ENCODE measurements around the gene MID1. TPM values are rescaled to one million over a fixed set of nuclear protein-coding genes. Genes with fewer than 3 reads are reported as not detected.

Gene MID1
- total RNA-seq, 3 donors from 2014 or later, result 6.9 to 18.9 (median 10.8) TPM

DNA sequence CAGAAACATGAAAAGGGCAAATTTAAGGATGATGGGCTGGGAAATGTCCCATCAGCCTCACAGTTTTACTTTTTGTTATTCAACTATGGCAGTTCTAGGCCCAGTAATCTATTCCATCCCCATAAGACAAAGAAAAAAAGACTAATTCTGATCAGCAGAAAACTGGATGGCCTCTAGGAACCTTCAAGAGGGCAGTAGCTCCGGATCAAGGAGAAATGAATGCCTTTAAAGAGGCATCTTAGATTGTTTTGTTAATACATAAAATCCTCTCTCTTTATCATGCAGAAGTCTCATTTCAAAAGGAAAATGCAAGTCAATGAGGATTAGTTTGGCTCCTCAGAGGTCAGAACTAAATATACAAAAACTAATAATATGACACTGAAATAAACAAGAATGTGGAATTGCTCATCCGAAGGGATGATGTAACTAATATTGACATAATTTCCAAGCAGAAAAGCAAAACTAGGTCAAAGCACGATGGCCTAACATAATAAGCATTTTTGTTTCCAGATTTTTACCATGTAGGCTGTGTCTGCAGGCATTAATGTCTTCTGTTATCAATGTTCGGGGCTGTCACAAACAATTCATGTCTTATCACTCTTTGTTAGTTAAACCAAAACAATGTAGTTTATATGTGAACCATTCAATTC is 8.8 kb downstream of the MID1 start:
- H3K4me3 ChIP-seq, result no peak overlapping the region
- H3K9me3 ChIP-seq, result no peaks in the 10 kb centered on the region
- H3K27ac ChIP-seq, result peak overlapping the region in 1 of 2 donors; percentile 16
- TF ChIP-seq, protein P1, sequence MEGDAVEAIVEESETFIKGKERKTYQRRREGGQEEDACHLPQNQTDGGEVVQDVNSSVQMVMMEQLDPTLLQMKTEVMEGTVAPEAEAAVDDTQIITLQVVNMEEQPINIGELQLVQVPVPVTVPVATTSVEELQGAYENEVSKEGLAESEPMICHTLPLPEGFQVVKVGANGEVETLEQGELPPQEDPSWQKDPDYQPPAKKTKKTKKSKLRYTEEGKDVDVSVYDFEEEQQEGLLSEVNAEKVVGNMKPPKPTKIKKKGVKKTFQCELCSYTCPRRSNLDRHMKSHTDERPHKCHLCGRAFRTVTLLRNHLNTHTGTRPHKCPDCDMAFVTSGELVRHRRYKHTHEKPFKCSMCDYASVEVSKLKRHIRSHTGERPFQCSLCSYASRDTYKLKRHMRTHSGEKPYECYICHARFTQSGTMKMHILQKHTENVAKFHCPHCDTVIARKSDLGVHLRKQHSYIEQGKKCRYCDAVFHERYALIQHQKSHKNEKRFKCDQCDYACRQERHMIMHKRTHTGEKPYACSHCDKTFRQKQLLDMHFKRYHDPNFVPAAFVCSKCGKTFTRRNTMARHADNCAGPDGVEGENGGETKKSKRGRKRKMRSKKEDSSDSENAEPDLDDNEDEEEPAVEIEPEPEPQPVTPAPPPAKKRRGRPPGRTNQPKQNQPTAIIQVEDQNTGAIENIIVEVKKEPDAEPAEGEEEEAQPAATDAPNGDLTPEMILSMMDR (IDR thresholded peaks at IDR 0.05), result no peak
- TF ChIP-seq POLR2A (IDR thresholded peaks at IDR 0.05) (no peak), POLR2AphosphoS5 (IDR thresholded peaks at IDR 0.05) (no peak)
- peaks cover 0 to 30% of the 10 kb centered on the region in 2 donors for H3K27me3 ChIP-seq
- intact Hi-C loops (cut with DNase I; ENCODE audit: low total_unique reads), result no loop called here
- H3K4me1 ChIP-seq, result no peaks in the 10 kb centered on the region
- H3K36me3 ChIP-seq, result no peaks in the 10 kb centered on the region
- DNase-seq (ENCODE audit: low spot score in 2 of 2), result no peak

DNA sequence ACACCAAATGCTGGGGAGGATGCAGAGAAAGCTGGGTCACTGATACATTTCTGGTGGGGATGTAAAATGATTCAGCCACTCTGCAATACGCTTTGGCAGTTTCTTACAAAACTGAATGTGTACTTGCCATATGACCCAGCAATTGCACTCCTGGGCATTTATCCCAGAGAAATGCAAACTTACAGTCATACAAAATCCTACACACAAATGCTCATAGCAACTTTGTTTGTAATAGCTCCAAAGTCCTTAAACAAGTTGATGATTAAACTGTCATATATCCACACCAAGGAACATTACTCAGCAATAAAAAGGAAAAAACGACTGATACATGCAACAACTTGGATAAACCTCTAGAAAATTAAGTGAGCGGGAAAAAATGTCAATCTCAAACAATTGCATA is 12.3 kb downstream of the MID1 start:
- Histone ChIP-seq H3K9me3 (no peaks in the 10 kb centered on the region), H3K27ac (no peak overlapping the region), H3K4me1 (no peaks in the 10 kb centered on the region), H3K36me3 (no peaks in the 10 kb centered on the region), H3K27me3 (peaks cover 0 to 11% of the 10 kb centered on the region in 2 donors), H3K4me3 (no peak overlapping the region)
- intact Hi-C loops (cut with DNase I; ENCODE audit: low total_unique reads), result no loop called here
- no peak for DNase-seq (ENCODE audit: low spot score in 2 of 2)
- TF ChIP-seq, protein P1 (IDR thresholded peaks at IDR 0.05), result no peak
- TF ChIP-seq POLR2AphosphoS5 (IDR thresholded peaks at IDR 0.05) (no peak), POLR2A (IDR thresholded peaks at IDR 0.05) (no peak)

DNA sequence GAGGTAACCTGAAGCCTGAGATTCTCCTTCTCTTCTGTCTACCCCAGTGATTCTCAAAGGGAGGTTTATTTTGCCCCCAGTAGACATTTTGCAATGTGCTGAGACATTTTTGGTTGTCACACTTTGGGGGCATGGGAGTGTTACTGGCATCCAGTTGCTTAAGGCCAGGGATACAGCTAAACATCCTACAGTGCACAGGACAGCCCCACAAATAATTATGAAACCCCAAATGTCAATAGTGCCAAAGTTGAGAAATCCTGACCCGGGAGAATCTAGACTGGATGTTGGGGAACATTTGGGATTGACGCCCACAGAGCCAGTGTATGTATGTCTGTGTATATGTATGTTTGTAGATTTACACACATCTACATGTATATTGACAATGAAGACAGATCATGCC is 13.2 kb downstream of the MID1 start:
- Histone ChIP-seq H3K9me3 (no peaks in the 10 kb centered on the region), H3K4me3 (no peak overlapping the region), H3K4me1 (no peaks in the 10 kb centered on the region), H3K36me3 (no peaks in the 10 kb centered on the region), H3K27ac (no peak overlapping the region), H3K27me3 (peaks cover 0 to 11% of the 10 kb centered on the region in 2 donors)
- intact Hi-C loops (cut with DNase I; ENCODE audit: low total_unique reads), result no loop called here
- TF ChIP-seq POLR2A (IDR thresholded peaks at IDR 0.05) (no peak), POLR2AphosphoS5 (IDR thresholded peaks at IDR 0.05) (no peak)
- TF ChIP-seq, protein P1 (IDR thresholded peaks at IDR 0.05), result no peak
- DNase-seq (ENCODE audit: low spot score in 2 of 2), result no peak

DNA sequence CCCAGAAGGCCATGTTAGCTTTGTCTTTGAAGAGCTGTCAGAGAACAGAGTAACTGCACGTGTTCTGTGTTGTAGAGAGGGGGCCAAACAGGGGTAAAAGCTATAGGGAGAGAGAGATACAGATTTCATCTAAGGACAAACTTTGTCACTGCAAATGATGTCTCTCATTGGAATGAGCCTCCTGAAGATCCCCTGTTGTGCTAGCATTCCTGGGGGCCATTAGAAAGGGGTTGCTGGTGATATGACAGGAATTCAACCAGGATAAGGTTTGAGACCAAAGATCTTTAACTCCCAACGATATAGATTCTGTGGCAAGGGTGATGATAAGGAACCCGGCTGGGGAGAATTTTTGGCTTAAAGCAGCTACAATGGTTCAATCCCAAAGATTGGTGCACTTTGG is 16.8 kb downstream of the MID1 start:
- intact Hi-C loops (cut with DNase I; ENCODE audit: low total_unique reads), result no loop called here
- Histone ChIP-seq H3K36me3 (no peaks in the 10 kb centered on the region), H3K4me3 (no peak overlapping the region), H3K27me3 (peaks cover 0 to 3% of the 10 kb centered on the region in 2 donors), H3K9me3 (no peaks in the 10 kb centered on the region), H3K4me1 (no peaks in the 10 kb centered on the region), H3K27ac (no peak overlapping the region)
- TF ChIP-seq POLR2A (IDR thresholded peaks at IDR 0.05) (no peak), POLR2AphosphoS5 (IDR thresholded peaks at IDR 0.05) (no peak)
- no peak for DNase-seq (ENCODE audit: low spot score in 2 of 2)

DNA sequence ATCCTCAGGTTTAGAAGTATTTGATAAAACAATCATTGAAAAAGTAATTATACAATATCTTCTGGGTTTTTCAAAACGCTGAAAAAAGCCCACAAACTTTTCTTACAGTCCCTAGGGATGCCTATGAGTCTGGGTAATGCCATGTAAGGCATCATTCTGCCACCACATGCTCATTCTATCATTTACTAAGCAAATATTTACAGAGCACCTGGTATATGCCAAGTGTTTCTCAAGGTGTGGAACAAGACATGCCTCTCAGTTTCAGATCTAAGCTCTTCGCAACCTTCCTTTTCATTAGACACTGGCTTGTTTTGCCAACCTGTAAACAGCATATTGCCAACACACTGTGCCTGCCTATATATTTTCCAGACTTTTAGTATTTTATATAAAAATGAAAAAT is 17.7 kb downstream of the MID1 start:
- Histone ChIP-seq H3K9me3 (no peaks in the 10 kb centered on the region), H3K4me3 (no peak overlapping the region), H3K27ac (no peak overlapping the region), H3K4me1 (no peaks in the 10 kb centered on the region), H3K36me3 (no peaks in the 10 kb centered on the region), H3K27me3 (peaks cover 0 to 3% of the 10 kb centered on the region in 2 donors)
- no peak for DNase-seq (ENCODE audit: low spot score in 2 of 2)
- TF ChIP-seq, protein P1 (IDR thresholded peaks at IDR 0.05), result no peak
- TF ChIP-seq POLR2A (IDR thresholded peaks at IDR 0.05) (no peak), POLR2AphosphoS5 (IDR thresholded peaks at IDR 0.05) (no peak)
- intact Hi-C loops (cut with DNase I; ENCODE audit: low total_unique reads), result no loop called here

All from breast epithelium (tissue), 4 donors.